ENCODE data around the gene HSDL2. TPM values are rescaled to one million over a fixed set of nuclear protein-coding genes. Genes with fewer than 3 reads are reported as not detected.

The HSDL2 gene
- total RNA-seq (10 to 100 TPM; 30.4 to 42.0 TPM), polyA plus RNA-seq (10 to 100 TPM; 27.6 to 37.6 TPM)
- long read RNA-seq, donor 1, transcript HSDL2-202 (11 exons, 3,350 nt) = major isoform, 38 of 60 reads
- long read RNA-seq, donor 1, transcript HSDL2-201 (9 exons, 2,983 nt) = minor isoform, 5 of 60 reads
- long read RNA-seq, donor 1, partial matches to known transcripts = 2 of 60 reads
- long read RNA-seq, donor 1, other reads (novel, unspliced or antisense) = 15 of 60 reads
- long read RNA-seq, donor 2, transcript HSDL2-202 (11 exons, 3,350 nt) = major isoform, 17 of 27 reads
- long read RNA-seq, donor 2, partial matches to known transcripts = 0 of 27 reads
- long read RNA-seq, donor 2, other reads (novel, unspliced or antisense) = 8 of 27 reads

DNA sequence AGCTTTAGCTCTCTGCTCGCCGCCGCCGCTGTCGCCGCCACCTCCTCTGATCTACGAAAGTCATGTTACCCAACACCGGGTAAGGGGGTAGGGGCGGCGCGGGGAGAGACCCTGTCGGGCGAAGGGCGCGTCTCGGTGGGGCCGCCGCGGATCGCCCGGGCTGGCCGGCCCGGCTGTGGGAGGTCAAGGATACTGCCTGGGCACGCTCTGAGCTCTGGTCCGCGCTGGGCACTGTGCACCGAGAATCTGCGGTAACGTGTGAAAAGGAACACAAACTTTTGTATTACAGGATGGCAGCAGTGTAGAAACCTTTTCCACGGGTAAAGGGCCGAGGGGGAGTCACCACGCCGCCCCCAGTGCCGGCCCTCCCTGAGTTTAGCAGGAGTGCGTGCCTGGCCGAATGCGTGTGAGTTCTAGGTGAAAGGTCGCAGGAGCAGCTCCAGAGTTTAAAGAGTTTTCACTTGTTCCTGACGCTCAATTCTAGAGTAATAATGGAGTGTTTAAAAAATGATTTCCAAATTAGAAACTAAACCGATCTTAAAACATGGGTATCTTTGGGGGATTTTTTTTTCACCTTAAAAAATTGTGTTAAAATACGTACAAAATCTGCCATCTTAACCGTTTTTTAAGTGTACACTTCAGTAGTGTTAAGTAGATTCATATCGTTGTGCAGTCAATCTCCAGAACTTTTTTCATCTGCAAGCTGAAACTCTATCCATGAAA, at the start of gene HSDL2:
Gene HSDL2 (plus strand): TSS at position 7 of the 723 bp plus-strand sequence. CDS start 56 bp downstream, at position 63.
- Histone ChIP-seq H3K27ac (ENCODE audit: low read depth in 1 of 2, low read length in 2 of 2) (peak within 1 kb of the TSS; percentile 45 to 73), H3K27me3 (ENCODE audit: control insufficient read depth in 1 of 2, insufficient read depth in 2 of 2, low read length in 1 of 2) (no peaks in the 10 kb centered on the region), H3K4me3 (ENCODE audit: low read length in 2 of 2) (peak within 1 kb of the TSS; percentile 50 to 60), H3K9me3 (ENCODE audit: control insufficient read depth, low read length) (no peaks in the 10 kb centered on the region), H3K4me1 (ENCODE audit: control insufficient read depth in 1 of 2, insufficient read depth in 2 of 2, low read length in 2 of 2) (peaks cover 2 to 3% of the 10 kb centered on the region in 2 donors), H3K36me3 (ENCODE audit: control insufficient read depth in 1 of 2, insufficient read depth in 2 of 2, low read length in 1 of 2) (no peaks in the 10 kb centered on the region)
- intact Hi-C loops (cut with DNase I) = loop anchor here in 1 of 2 donors (5.0 kb wide), 1 partner anchor 62 kb away; no protein-coding TSS in a partner anchor
- WGBS, 2 donors = 0 to 1% methylated on average over 42 to 43 of the region's 43 CpGs
- DNase-seq (peak in 1 of 2 donors; percentile 69), ATAC-seq (ENCODE audit: low FRiP score) (peak; percentile 82)

DNA sequence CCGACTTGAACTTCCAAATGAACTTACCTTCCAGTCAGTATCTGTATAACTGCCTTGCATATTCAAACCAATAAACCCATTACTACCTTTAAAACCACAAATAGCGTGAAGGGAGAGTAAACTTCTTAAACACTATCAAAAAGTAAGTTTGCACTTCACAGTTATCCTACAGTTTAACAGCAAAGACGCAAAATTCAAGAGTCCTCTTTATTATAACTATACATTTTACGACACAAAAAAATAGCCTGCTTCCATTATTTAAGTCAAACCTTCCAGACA, 48.3 kb upstream of the HSDL2 start:
- H3K27ac ChIP-seq (ENCODE audit: low read depth in 1 of 2, low read length in 2 of 2) = no peak overlapping the region

DNA sequence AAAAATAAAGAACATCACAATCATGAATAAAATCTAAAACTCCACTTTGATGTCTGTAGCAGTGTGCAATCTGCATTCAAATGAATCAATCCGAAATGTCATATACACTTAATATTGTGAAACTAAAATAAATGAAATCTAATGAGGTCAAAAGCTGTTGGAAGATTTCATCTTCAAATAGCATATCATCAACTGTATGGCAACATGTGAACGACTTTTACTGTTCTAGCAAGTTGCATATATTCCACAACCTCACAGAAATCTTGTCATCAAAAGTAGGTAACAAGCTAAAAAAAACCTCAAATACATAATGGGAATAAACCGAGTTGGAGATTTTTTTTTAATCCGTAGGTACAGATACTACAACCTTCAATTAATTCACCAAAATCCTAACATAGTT, 47.7 kb upstream of the HSDL2 start:
- WGBS, 2 donors = 19% methylated on average over 4 of the region's 4 CpGs
- no peak for ATAC-seq (ENCODE audit: low FRiP score)
- H3K27ac ChIP-seq (ENCODE audit: low read depth in 1 of 2, low read length in 2 of 2) = no peak overlapping the region

More for the DNA sequence above, 48.3 kb upstream of the HSDL2 start:
- ATAC-seq (ENCODE audit: low FRiP score) (no peak), DNase-seq (no peak)
- H3K36me3 ChIP-seq (ENCODE audit: control insufficient read depth in 1 of 2, insufficient read depth in 2 of 2, low read length in 1 of 2) = no peaks in the 10 kb centered on the region
- H3K4me1 ChIP-seq (ENCODE audit: control insufficient read depth in 1 of 2, insufficient read depth in 2 of 2, low read length in 2 of 2) = no peaks in the 10 kb centered on the region
- H3K4me3 ChIP-seq (ENCODE audit: low read length in 2 of 2) = no peak overlapping the region
- 87% methylated on average over 4 of the region's 4 CpGs for WGBS, 2 donors
- no peaks in the 10 kb centered on the region for H3K9me3 ChIP-seq (ENCODE audit: control insufficient read depth, low read length)
- intact Hi-C loops (cut with DNase I) = loop anchor here (5.0 to 10.0 kb wide), 3 partner anchors 157 to 434 kb away; partner anchors contain the start of genes SUSD1 (in 1 of the 2) and UGCG (in 1 of the 2)
- H3K27me3 ChIP-seq (ENCODE audit: control insufficient read depth in 1 of 2, insufficient read depth in 2 of 2, low read length in 1 of 2) = no peaks in the 10 kb centered on the region

DNA sequence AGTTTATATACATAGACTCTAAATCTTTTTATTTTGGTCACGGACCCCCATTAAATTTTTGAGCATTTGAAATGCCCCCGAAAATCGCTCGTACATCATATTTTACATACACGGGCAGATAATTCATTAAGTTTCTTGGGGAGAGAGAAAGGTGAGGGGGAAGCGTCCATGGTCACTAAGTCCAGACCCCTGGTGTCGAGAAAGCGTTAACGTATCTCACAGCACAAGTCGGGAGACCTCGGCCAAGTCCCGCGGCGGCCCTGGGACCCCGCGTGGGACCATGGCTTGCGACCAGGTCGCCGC, 47.3 kb upstream of the HSDL2 start:
- Histone ChIP-seq H3K4me1 (ENCODE audit: control insufficient read depth in 1 of 2, insufficient read depth in 2 of 2, low read length in 2 of 2) (no peaks in the 10 kb centered on the region), H3K4me3 (ENCODE audit: low read length in 2 of 2) (peak overlapping the region; percentile 89 to 93), H3K36me3 (ENCODE audit: control insufficient read depth in 1 of 2, insufficient read depth in 2 of 2, low read length in 1 of 2) (no peaks in the 10 kb centered on the region), H3K27ac (ENCODE audit: low read depth in 1 of 2, low read length in 2 of 2) (peak overlapping the region in 1 of 2 donors; percentile 92), H3K9me3 (ENCODE audit: control insufficient read depth, low read length) (no peaks in the 10 kb centered on the region), H3K27me3 (ENCODE audit: control insufficient read depth in 1 of 2, insufficient read depth in 2 of 2, low read length in 1 of 2) (no peaks in the 10 kb centered on the region)
- DNase-seq = no peak
- no peak for ATAC-seq (ENCODE audit: low FRiP score)
- 0 to 1% methylated on average over 19 of the region's 19 CpGs for WGBS, 2 donors
- intact Hi-C loops (cut with DNase I) = loop anchor here (5.0 to 10.0 kb wide), 3 partner anchors 158 to 435 kb away; partner anchors contain the start of genes SUSD1 (in 1 of the 2) and UGCG (in 1 of the 2)

More for the DNA sequence above, 47.7 kb upstream of the HSDL2 start:
- intact Hi-C loops (cut with DNase I) = loop anchor here (5.0 to 10.0 kb wide), 3 partner anchors 157 to 435 kb away; partner anchors contain the start of genes SUSD1 (in 1 of the 2) and UGCG (in 1 of the 2)
- no peak for DNase-seq
- H3K4me3 ChIP-seq (ENCODE audit: low read length in 2 of 2) = peak overlapping the region; percentile 89 to 93
- H3K9me3 ChIP-seq (ENCODE audit: control insufficient read depth, low read length) = no peaks in the 10 kb centered on the region
- no peaks in the 10 kb centered on the region for H3K27me3 ChIP-seq (ENCODE audit: control insufficient read depth in 1 of 2, insufficient read depth in 2 of 2, low read length in 1 of 2)
- H3K36me3 ChIP-seq (ENCODE audit: control insufficient read depth in 1 of 2, insufficient read depth in 2 of 2, low read length in 1 of 2) = no peaks in the 10 kb centered on the region
- H3K4me1 ChIP-seq (ENCODE audit: control insufficient read depth in 1 of 2, insufficient read depth in 2 of 2, low read length in 2 of 2) = no peaks in the 10 kb centered on the region

DNA sequence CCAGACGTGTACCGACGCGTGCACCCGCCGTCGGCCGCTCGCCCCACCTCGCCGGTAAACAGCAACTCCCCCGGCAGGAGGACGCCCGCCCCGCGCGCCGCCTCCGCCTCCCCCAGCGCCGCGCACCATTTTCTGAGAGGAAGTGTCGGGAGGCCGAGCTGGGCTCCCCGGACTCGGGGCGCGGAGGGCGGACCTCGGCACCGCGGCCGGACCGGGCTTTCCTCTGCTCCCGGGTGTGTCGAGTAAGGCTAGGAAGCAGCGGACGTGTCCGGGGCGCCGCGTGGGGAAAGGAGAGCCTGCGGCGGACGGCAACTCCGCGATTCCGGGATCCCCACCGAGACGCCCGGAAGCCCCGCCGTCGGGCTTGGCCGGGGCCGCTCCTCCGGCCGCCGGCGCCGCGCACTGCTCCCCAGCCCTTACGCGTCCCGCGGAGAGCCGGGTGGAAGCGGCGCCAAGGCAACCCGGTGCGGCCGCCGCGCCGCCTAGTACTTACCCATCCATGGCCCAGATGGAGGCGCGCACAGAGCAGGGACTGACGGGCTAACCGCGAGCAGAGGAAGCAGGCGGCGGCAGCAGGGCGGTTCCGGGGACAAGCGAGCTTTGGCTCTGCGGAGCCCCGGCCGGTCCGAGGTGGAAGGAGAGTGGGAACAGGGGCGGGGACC, 46.8 kb upstream of the HSDL2 start, which contains the start of gene PTBP3:
Gene PTBP3 (minus strand): TSS at position 643 of the 662 bp plus-strand sequence. CDS start 35,754 bp downstream, outside the sequence.
- peak within 1 kb of the TSS; percentile 92 to 94 for H3K27ac ChIP-seq (ENCODE audit: low read depth in 1 of 2, low read length in 2 of 2)
- no peaks in the 10 kb centered on the region for H3K27me3 ChIP-seq (ENCODE audit: control insufficient read depth in 1 of 2, insufficient read depth in 2 of 2, low read length in 1 of 2)
- intact Hi-C loops (cut with DNase I) = loop anchor here (5.0 to 10.0 kb wide), 3 partner anchors 158 to 436 kb away; partner anchors contain the start of genes SUSD1 (in 1 of the 2) and UGCG (in 1 of the 2)
- ATAC-seq (ENCODE audit: low FRiP score) (peak; percentile 80), DNase-seq (peak; percentile 87 to 91)
- no peaks in the 10 kb centered on the region for H3K4me1 ChIP-seq (ENCODE audit: control insufficient read depth in 1 of 2, insufficient read depth in 2 of 2, low read length in 2 of 2)
- H3K9me3 ChIP-seq (ENCODE audit: control insufficient read depth, low read length) = no peaks in the 10 kb centered on the region
- peak within 1 kb of the TSS; percentile 89 to 93 for H3K4me3 ChIP-seq (ENCODE audit: low read length in 2 of 2)
- WGBS, 2 donors = 0 to 1% methylated on average over 42 to 90 of the region's 90 CpGs
- H3K36me3 ChIP-seq (ENCODE audit: control insufficient read depth in 1 of 2, insufficient read depth in 2 of 2, low read length in 1 of 2) = no peaks in the 10 kb centered on the region

DNA sequence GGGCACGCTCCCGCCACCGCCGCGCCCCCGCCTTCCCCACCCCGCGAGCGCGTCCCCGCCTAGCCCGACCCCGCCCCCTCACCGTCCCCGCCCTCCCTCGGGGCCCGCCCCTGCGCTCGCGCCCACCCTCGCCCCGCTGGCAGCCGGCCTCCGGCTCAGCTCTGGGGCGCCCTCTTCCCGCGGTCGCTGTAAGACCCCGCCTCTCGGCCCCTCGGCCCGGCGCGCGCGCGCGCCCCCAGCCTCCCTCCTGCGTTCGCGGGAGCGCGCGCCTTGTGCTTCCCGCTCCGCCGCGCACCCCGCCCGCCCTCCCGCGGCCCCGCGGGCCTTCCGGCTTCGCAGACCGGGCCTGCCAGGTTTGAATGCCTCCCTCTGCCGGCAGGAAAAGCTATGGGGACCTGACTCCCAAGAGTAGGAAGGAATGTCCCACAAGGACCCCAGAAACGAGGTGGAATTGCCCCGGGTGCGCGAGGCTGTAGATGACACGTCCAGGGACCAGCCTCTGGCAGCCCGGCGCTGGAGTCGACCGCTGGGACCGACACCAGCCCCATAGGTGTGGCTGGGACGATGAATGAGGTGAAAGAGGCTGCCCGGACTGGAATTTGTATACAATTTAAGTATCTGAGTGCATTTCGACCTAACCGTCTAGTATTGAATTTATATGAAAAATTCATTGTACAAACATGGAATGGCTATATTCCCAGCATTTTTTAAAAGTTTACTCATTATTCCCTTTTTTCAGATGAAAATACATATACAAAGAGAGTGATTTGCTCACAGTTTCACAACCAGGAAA, 46.1 kb upstream of the HSDL2 start:
- H3K4me3 ChIP-seq (ENCODE audit: low read length in 2 of 2) = peak overlapping the region; percentile 89 to 93
- intact Hi-C loops (cut with DNase I) = loop anchor here (5.0 to 10.0 kb wide), 3 partner anchors 159 to 437 kb away; partner anchors contain the start of genes SUSD1 (in 1 of the 2) and UGCG (in 1 of the 2)
- 0 to 1% methylated on average over 27 to 72 of the region's 72 CpGs for WGBS, 2 donors
- no peaks in the 10 kb centered on the region for H3K36me3 ChIP-seq (ENCODE audit: control insufficient read depth in 1 of 2, insufficient read depth in 2 of 2, low read length in 1 of 2)
- peak overlapping the region; percentile 29 to 52 for H3K27ac ChIP-seq (ENCODE audit: low read depth in 1 of 2, low read length in 2 of 2)
- no peaks in the 10 kb centered on the region for H3K27me3 ChIP-seq (ENCODE audit: control insufficient read depth in 1 of 2, insufficient read depth in 2 of 2, low read length in 1 of 2)
- peak; percentile 96 to 98 for DNase-seq
- peaks cover 0 to 1% of the 10 kb centered on the region in 2 donors for H3K4me1 ChIP-seq (ENCODE audit: control insufficient read depth in 1 of 2, insufficient read depth in 2 of 2, low read length in 2 of 2)
- ATAC-seq (ENCODE audit: low FRiP score) = peak; percentile 96
- no peaks in the 10 kb centered on the region for H3K9me3 ChIP-seq (ENCODE audit: control insufficient read depth, low read length)

DNA sequence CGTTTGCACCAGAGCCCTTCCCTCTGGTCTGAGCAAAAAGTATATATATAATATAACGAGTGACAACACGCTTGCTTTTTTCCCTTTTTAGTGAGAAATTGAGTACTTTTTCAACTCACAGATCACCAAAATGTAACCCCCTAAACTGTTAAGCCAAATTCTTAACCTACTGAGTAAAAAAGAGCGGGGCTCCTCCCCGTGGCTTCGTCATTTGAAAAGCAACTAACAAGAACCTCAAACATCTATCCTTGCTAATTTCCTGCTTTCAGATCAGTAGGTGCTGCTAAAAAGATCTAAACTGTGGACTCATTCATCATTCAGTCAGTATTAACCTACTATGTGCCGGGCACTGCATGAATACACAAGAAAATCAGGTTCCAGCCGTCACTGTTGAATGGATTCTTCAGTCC, 45.5 kb upstream of the HSDL2 start:
- 2% methylated on average over 8 of the region's 8 CpGs for WGBS, 2 donors
- intact Hi-C loops (cut with DNase I) = loop anchor here (5.0 to 10.0 kb wide), 3 partner anchors 160 to 437 kb away; partner anchors contain the start of genes SUSD1 (in 1 of the 2) and UGCG (in 1 of the 2)
- Histone ChIP-seq H3K4me3 (ENCODE audit: low read length in 2 of 2) (peak overlapping the region; percentile 29 to 46), H3K36me3 (ENCODE audit: control insufficient read depth in 1 of 2, insufficient read depth in 2 of 2, low read length in 1 of 2) (no peaks in the 10 kb centered on the region), H3K27me3 (ENCODE audit: control insufficient read depth in 1 of 2, insufficient read depth in 2 of 2, low read length in 1 of 2) (no peaks in the 10 kb centered on the region), H3K27ac (ENCODE audit: low read depth in 1 of 2, low read length in 2 of 2) (no peak overlapping the region), H3K4me1 (ENCODE audit: control insufficient read depth in 1 of 2, insufficient read depth in 2 of 2, low read length in 2 of 2) (peaks cover 0 to 1% of the 10 kb centered on the region in 2 donors), H3K9me3 (ENCODE audit: control insufficient read depth, low read length) (no peaks in the 10 kb centered on the region)
- no peak for ATAC-seq (ENCODE audit: low FRiP score)
- DNase-seq = no peak

All from aorta (tissue), 5 donors.